GM23338 (cell line): Measurements from ENCODE around the gene CUEDC1. TPM values are rescaled to one million over a fixed set of nuclear protein-coding genes. Genes with fewer than 3 reads are reported as not detected.

Experiments
- ATAC-seq: fragments of 200-7000 bp; cut with Tn5 transposase; 3 replicates; pipeline ENCODE4 v1.9.1; 2020
- DNase-seq: peaks from one replicate; pipeline ENCODE4 v3.0.0-alpha.2; 2015; ENCODE audit warnings: low spot score
- H2AFZ ChIP-seq: fragments of 200-600 bp; sonication (generic); 2 replicates; pipeline ENCODE4 v1.8.0; 2016; ENCODE audit warnings: antibody characterized with exemption, mild to moderate bottlenecking, moderate library complexity
- H3F3A ChIP-seq: fragments of 200-600 bp; sonication (generic); replicated peaks from 2 replicates; pipeline ENCODE4 v1.8.0; 2017; ENCODE audit warnings: antibody characterized with exemption, mixed run types, low read depth
- H3K27ac ChIP-seq: fragments of 200-600 bp; sonication (generic); 2 replicates; pipeline ENCODE4 v1.6.1; 2016; ENCODE audit warnings: low read depth
- H3K27me3 ChIP-seq: fragments of 200-600 bp; sonication (generic); 2 replicates; pipeline ENCODE4 v1.8.0; 2016; ENCODE audit warnings: mild to moderate bottlenecking, mixed run types, moderate library complexity; ENCODE audit not compliant: insufficient read depth
- H3K36me3 ChIP-seq: fragments of 200-600 bp; sonication (generic); 2 replicates; pipeline ENCODE4 v1.8.0; 2016; ENCODE audit warnings: mild to moderate bottlenecking; ENCODE audit not compliant: insufficient read depth
- H3K4me1 ChIP-seq: fragments of 200-600 bp; sonication (generic); 2 replicates; pipeline ENCODE4 v1.8.0; 2016; ENCODE audit warnings: mild to moderate bottlenecking, moderate library complexity; ENCODE audit not compliant: insufficient read depth
- H3K4me2 ChIP-seq: fragments of 200-600 bp; sonication (generic); 2 replicates; pipeline ENCODE4 v1.7.1; 2017; ENCODE audit warnings: mixed run types
- H3K4me3 ChIP-seq: fragments of 200-600 bp; sonication (generic); 2 replicates; pipeline ENCODE4 v1.6.1; 2016; ENCODE audit warnings: mixed run types
- H3K79me2 ChIP-seq: fragments of 200-600 bp; sonication (generic); replicated peaks from 2 replicates; pipeline ENCODE4 v1.8.0; 2017; ENCODE audit warnings: mild to moderate bottlenecking; ENCODE audit not compliant: insufficient read depth
- H3K9me2 ChIP-seq: fragments of 200-600 bp; sonication (generic); 2 replicates; pipeline ENCODE4 v1.8.0; 2017; ENCODE audit not compliant: insufficient read depth
- H4K20me1 ChIP-seq: fragments of 200-600 bp; sonication (generic); replicated peaks from 2 replicates; pipeline ENCODE4 v1.8.0; 2017; ENCODE audit warnings: mild to moderate bottlenecking; ENCODE audit not compliant: insufficient read depth
- H3K27ac Mint-ChIP-seq: 2 replicates; pipeline ENCODE4 v1.8.0; 2020; ENCODE audit warnings: inconsistent platforms, mild to moderate bottlenecking, moderate library complexity, mixed read lengths
- H3K27me3 Mint-ChIP-seq: 3 replicates; pipeline ENCODE4 v1.8.0; 2022; ENCODE audit warnings: low read depth, mild to moderate bottlenecking, moderate library complexity, mixed read lengths, inconsistent platforms; ENCODE audit not compliant: insufficient read depth, poor library complexity
- H3K36me3 Mint-ChIP-seq: 3 replicates; pipeline ENCODE4 v1.8.0; 2021; ENCODE audit warnings: low read depth, mild to moderate bottlenecking, inconsistent platforms, moderate library complexity, mixed read lengths
- H3K4me1 Mint-ChIP-seq: 3 replicates; pipeline ENCODE4 v1.8.0; 2020; ENCODE audit warnings: mild to moderate bottlenecking, inconsistent platforms, mixed read lengths
- H3K4me3 Mint-ChIP-seq: 3 replicates; pipeline ENCODE4 v1.8.0; 2021; ENCODE audit warnings: moderate library complexity, mild to moderate bottlenecking, inconsistent platforms, mixed read lengths
- H3K9me3 Mint-ChIP-seq: 3 replicates; pipeline ENCODE4 v1.8.0; 2020; ENCODE audit warnings: moderate library complexity, mild to moderate bottlenecking, inconsistent platforms, mixed read lengths
- CREB1 ChIP-seq: fragments of 250-450 bp; sonication (Bioruptor Pico); IDR thresholded peaks from 2 replicates; pipeline ENCODE4 v1.5.0; 2020; ENCODE audit warnings: low read depth, mild to moderate bottlenecking, moderate library complexity
- EZH2 ChIP-seq: fragments of 200-600 bp; sonication (generic); IDR thresholded peaks from one replicate; pipeline ENCODE4 v1.8.0; 2017; ENCODE audit warnings: antibody characterized with exemption, mild to moderate bottlenecking, low read depth; ENCODE audit not compliant: unreplicated experiment
- NANOG ChIP-seq: IDR thresholded peaks from 2 replicates; pipeline ENCODE4 v1.6.1; 2016; ENCODE audit warnings: antibody characterized with exemption, borderline replicate concordance
- POLR2AphosphoS5 ChIP-seq: IDR thresholded peaks from 2 replicates; pipeline ENCODE4 v1.6.1; 2016; ENCODE audit warnings: antibody characterized with exemption, low read depth
- ZNF462 ChIP-seq: fragments of 250-450 bp; sonication (Bioruptor Pico); IDR thresholded peaks from 2 replicates; pipeline ENCODE4 v1.5.0; 2020; ENCODE audit warnings: mild to moderate bottlenecking, moderate library complexity
- polyA plus RNA-seq: library from polyadenylated mRNA; unstranded; fragments of >200 nt; fragmentation: Nextera tagmentation; extraction: Ambion mirVana; gene quantifications from 2 replicates; pipeline ENCODE4 v1.2.1, GENCODE V29; 2016
- total RNA-seq: library from RNA; depleted of rRNA; stranded (reverse); fragments of >200 nt; shearing (Covaris generic); gene quantifications from 2 replicates; pipeline ENCODE4 v1.2.3, GENCODE V29; 2014

Gene CUEDC1
- total and polyA plus RNA-seq, 2 experiments from 2014 or later: 3.0 to 7.7 TPM

- no peaks in the 10 kb centered on the region for H3K9me2 ChIP-seq
- H3K4me1 Mint-ChIP-seq: peaks cover 68% of the 10 kb centered on the region
- H3K9me3 Mint-ChIP-seq: no peaks in the 10 kb centered on the region
- H2AFZ ChIP-seq: no peak overlapping the region
- H3K27me3 Mint-ChIP-seq: peaks cover 13% of the 10 kb centered on the region
- peaks cover 13% of the 10 kb centered on the region for H3F3A ChIP-seq
- H3K4me2 ChIP-seq: no peak overlapping the region
- no peak overlapping the region; the same call in 2 of the 3 replicates for H3K4me3 Mint-ChIP-seq
- no peak overlapping the region for H3K4me3 ChIP-seq
- no peak overlapping the region for H3K27ac ChIP-seq
- H3K27ac Mint-ChIP-seq: no peak overlapping the region
- no peaks in the 10 kb centered on the region for H3K36me3 ChIP-seq
- no peaks in the 10 kb centered on the region for H3K36me3 Mint-ChIP-seq
- H3K4me1 ChIP-seq: peaks cover 42% of the 10 kb centered on the region
- TF ChIP-seq ZNF462 (CRISPR knock-in tag): no peak
- no peak for TF ChIP-seq EZH2
- no peak for TF ChIP-seq POLR2AphosphoS5
- no peak for TF ChIP-seq CREB1 (CRISPR knock-in tag)
- no peak for TF ChIP-seq NANOG
- DNase-seq (no peak), ATAC-seq (no peak)
- no peaks in the 10 kb centered on the region for H3K79me2 ChIP-seq
- H4K20me1 ChIP-seq: no peaks in the 10 kb centered on the region
- H3K27me3 ChIP-seq: no peaks in the 10 kb centered on the region
Observed at GRCh38 chr17:57913575-57914272, 41.5 kb downstream of the CUEDC1 start.
